ENCODE measurements around the gene BLOC1S5.
"Not testable (repeated sequence)": the region's sequence is repeated elsewhere in the genome, so short reads cannot be mapped to it uniquely, and the experiment has no call there.

Gene BLOC1S5

GRCh38 chr6:8041913-8042583 lies 22.1 kb downstream of the BLOC1S5 start:
- no peak for FAIRE-seq

GRCh38 chr6:8034107-8034506 lies 30.1 kb downstream of the BLOC1S5 start:
- FAIRE-seq, result not testable (repeated sequence)

- FAIRE-seq, result no peak
Measured at GRCh38 chr6:8030920-8031319, 33.3 kb downstream of the BLOC1S5 start.

- FAIRE-seq, result no peak
Measured at GRCh38 chr6:8029243-8029870, 34.8 kb downstream of the BLOC1S5 start.

- FAIRE-seq, result no peak
Measured at GRCh38 chr6:8027965-8028651, 36.1 kb downstream of the BLOC1S5 start.

GRCh38 chr6:8026800-8027199 lies 37.4 kb downstream of the BLOC1S5 start:
- FAIRE-seq, result no peak

- FAIRE-seq, result no peak
Measured at GRCh38 chr6:8025191-8025590, 39.0 kb downstream of the BLOC1S5 start.

- no peak for FAIRE-seq
Measured at GRCh38 chr6:8023638-8024037, 40.6 kb downstream of the BLOC1S5 start.

GRCh38 chr6:8020083-8020482 lies 44.1 kb downstream of the BLOC1S5 start:
- FAIRE-seq, result no peak

GRCh38 chr6:8017705-8018104 lies 46.5 kb downstream of the BLOC1S5 start:
- FAIRE-seq, result no peak

- FAIRE-seq, result no peak
Measured at GRCh38 chr6:8017276-8017701, 46.9 kb downstream of the BLOC1S5 start.

GRCh38 chr6:8014947-8015346 lies 49.2 kb downstream of the BLOC1S5 start:
- no peak for FAIRE-seq

GRCh38 chr6:8013763-8014162 lies 50.4 kb downstream of the BLOC1S5 start:
- FAIRE-seq, result no peak

- peak; percentile 97 for FAIRE-seq
Measured at GRCh38 chr6:8006208-8006607, 58.0 kb downstream of the BLOC1S5 start.

- FAIRE-seq, result no peak
Measured at GRCh38 chr6:8005136-8005535, 59.1 kb downstream of the BLOC1S5 start.

- no peak for FAIRE-seq
Measured at GRCh38 chr6:8000636-8001035, 63.6 kb downstream of the BLOC1S5 start.

GRCh38 chr6:8000188-8000596 lies 64.0 kb downstream of the BLOC1S5 start:
- no peak for FAIRE-seq

GRCh38 chr6:7999201-7999600 lies 65.0 kb downstream of the BLOC1S5 start:
- FAIRE-seq, result no peak

GRCh38 chr6:7998103-7998725 lies 66.0 kb downstream of the BLOC1S5 start:
- no peak for FAIRE-seq

GRCh38 chr6:7997286-7997685 lies 66.9 kb downstream of the BLOC1S5 start:
- FAIRE-seq, result no peak

- FAIRE-seq, result no peak
Measured at GRCh38 chr6:7996538-7997111, 67.6 kb downstream of the BLOC1S5 start.

- FAIRE-seq, result no peak
Measured at GRCh38 chr6:7993952-7994351, 70.2 kb downstream of the BLOC1S5 start.

- FAIRE-seq, result no peak
Measured at GRCh38 chr6:7993399-7993798, 70.8 kb downstream of the BLOC1S5 start.

Measured in islet of Langerhans (tissue), 1 donor.